HG03565 (cell line): Measurements from ENCODE around the gene ECT2.
"Not testable (repeated sequence)": the region's sequence is repeated elsewhere in the genome, so short reads cannot be mapped to it uniquely, and the experiment has no call there.

Experiments
- ATAC-seq: cut with Tn5 transposase; IDR thresholded peaks from one replicate; pipeline ENCODE4 v1.9.1; 2021; ENCODE audit warnings: mild to moderate bottlenecking, moderate library complexity; ENCODE audit not compliant: unreplicated experiment

ECT2 gene

GRCh38 chr3:172853921-172854666 lies 103.6 kb downstream of the ECT2 start:
- no peak for ATAC-seq

- no peak for ATAC-seq
Measured at GRCh38 chr3:172855037-172855436, 104.5 kb downstream of the ECT2 start.

- ATAC-seq: no peak
Measured at GRCh38 chr3:172856795-172857742, 106.5 kb downstream of the ECT2 start.

- ATAC-seq: no peak
Measured at GRCh38 chr3:172859041-172859440, 108.5 kb downstream of the ECT2 start.

GRCh38 chr3:172866726-172867350 lies 116.3 kb downstream of the ECT2 start:
- ATAC-seq: not testable (repeated sequence)

- no peak for ATAC-seq
Measured at GRCh38 chr3:172868582-172869200, 118.2 kb downstream of the ECT2 start.

- no peak for ATAC-seq
Measured at GRCh38 chr3:172869368-172869771, 118.8 kb downstream of the ECT2 start.

GRCh38 chr3:172869784-172870518 lies 119.4 kb downstream of the ECT2 start:
- no peak for ATAC-seq
